Skin of body (tissue), 2 donors: ENCODE measurements around the gene AFF2. TPM values are rescaled to one million over a fixed set of nuclear protein-coding genes. Genes with fewer than 3 reads are reported as not detected.
A peak's percentile ranks its signal among the peaks of the same experiment; 100 is the strongest.

Experiments used
- DNase-seq: peaks from one replicate; lab custom pipeline; 2025; lab: John Stamatoyannopoulos, UW
- total RNA-seq: library from RNA; depleted of rRNA; stranded (reverse); fragments of >200 nt; gene quantifications from one replicate; pipeline ENCODE4 v1.2.3, GENCODE V29; 2014

The AFF2 gene
- total RNA-seq, 1 donor from 2014 or later, result 5.9 TPM

DNA sequence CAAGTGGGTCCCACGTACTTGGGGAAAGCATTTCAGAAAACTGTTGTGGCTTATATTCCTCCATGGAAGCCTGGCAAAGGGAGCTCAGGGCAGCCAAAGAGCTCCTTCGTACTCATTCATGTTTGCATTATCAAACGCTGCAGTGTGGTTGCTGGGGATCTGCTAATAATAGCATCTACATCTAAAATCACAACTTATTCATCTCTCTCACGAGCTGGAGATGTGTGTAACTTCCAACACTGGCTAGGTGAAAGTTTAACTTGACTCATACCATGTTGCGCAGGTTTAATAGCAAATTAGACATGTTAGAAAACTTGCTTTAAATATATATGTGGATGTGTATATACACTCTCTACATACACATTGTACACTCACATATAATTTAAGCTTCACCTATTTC lies 415.1 kb downstream of the AFF2 start:
- no peak for DNase-seq

DNA sequence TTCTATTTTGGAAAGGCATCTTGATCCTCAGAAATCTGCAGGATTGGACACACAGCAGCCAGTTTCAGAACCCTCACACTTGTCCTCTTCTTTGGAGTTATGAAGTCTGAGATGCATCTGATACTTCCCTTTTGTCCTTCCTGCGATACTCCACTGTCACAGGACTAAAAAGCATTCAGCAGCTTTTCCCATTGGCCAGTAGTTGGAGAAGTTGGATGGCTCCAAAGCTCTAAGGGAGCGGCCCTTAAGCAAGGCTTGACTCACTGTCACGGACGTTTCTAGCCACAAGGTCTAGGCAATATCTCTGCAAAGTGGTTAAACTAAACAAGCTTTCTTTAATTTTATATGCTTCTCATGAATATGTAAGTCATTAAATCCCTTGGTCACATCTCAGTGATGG lies 417.0 kb downstream of the AFF2 start:
- no peak for DNase-seq

DNA sequence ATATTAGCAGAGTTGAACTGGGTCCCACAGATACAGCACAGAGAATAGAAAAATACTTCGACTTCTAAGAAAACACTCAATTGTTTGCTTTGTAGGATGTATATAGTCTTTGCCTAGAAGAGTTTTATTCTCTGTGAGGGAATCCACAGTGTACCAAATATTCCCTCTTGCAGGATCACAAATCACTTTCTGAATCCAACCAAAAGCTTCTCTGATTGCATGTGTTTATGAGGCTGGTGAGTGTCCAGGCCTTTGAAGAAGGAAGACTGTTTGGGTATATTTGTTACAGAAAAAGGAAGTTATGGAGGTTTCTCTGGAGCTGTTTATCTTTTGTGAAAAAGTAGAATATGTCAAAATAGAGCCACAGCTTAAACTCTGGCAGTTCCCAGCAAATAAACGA lies 423.2 kb downstream of the AFF2 start:
- DNase-seq, result no peak

DNA sequence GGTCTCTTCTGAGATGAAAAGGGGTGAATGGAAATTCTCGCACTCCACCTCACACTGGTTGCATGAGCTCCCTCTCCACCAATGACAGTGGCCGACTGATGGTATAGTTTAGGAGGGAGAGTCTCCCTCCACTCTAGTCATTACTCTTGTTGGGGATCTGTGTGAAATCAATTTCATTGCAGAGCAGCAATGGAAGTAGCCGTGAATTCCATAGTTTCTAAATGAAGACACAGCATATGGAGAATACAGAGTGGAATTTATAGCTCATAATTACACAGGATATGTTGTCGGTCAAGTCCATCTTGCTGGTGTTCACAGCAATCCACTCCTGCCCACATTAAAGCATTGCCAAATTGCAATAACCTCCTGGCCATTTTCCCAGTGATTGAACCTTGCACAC lies 426.0 kb downstream of the AFF2 start:
- no peak for DNase-seq

DNA sequence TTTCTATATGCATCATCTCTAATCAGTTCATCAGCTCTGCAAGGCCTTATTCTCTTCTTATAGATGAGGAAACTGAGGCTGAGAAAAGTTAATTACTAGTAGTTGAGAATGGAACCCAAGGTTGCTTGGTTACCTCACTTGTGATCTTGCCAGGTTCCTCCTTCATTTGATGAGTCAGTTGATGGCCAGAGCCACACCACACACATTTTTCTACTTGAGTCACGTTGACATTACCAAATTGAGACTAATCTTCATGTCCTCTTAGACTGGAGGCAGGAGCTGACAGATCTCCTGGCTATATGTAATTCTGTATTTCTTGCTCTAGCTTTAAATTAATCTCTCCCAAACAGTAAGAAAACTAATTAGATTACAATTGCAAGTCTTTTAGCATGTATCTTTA lies 428.4 kb downstream of the AFF2 start:
- DNase-seq, result no peak

DNA sequence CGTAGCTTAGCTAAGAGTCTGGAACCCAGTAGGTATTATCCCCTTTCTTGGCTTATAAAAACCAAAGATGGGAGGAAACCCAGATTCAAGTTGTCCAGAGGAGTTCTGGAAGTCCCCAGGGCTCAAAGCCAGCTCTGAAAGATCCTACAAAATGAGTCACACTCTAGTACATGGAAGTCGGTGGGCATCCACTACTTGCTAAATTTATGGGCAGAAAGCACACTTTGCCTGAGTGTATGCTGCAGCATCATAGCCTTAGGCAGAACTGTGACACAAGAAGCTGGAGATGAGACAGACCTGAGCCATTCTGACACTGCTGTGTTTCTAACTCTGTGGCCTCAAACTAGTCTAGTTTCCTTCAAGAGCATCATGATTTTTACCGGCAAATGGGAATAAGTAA lies 429.3 kb downstream of the AFF2 start:
- no peak for DNase-seq

DNA sequence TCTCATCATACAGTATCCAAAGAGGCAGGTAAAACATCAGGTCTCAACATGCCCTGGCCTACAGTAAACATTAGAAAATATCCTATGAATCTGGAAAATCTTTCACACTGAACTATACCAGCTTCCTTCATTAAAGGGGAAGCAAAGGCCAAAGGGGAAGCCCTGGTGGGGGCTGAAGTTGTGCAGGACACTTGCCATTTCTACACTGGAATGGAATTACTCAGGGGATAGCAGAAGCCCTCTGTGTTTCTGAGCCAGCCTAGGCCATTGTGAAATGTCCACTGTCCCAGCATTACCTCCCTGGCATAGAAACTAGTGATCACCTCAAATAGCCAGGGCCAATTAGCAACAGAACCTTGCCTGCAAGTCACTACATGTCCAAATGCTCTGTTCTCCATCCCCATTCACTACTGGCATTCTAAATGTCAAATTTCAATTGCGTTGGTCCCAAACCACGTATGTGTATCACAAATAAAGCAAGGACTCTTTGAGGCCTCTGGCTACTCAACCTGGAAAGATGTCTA lies 429.9 kb downstream of the AFF2 start:
- no peak for DNase-seq

DNA sequence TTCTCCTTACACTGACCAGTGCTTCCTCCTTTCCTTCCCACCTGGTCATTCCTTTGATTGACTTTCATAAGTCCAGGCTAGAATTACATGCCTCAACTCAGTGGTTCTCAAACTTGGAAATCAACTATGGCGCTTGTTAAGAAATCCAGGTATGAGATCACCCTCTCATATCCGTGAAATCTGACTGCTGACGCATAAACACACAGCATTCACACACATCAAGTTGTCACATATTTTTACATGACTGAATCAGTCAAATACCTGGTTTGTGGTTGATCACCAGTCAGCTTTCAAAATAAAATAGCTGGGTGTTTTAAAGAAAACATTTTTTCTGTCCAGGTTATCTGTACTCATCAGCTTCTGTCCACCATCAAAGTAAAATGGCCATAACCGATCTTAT lies 433.5 kb downstream of the AFF2 start:
- no peak for DNase-seq

DNA sequence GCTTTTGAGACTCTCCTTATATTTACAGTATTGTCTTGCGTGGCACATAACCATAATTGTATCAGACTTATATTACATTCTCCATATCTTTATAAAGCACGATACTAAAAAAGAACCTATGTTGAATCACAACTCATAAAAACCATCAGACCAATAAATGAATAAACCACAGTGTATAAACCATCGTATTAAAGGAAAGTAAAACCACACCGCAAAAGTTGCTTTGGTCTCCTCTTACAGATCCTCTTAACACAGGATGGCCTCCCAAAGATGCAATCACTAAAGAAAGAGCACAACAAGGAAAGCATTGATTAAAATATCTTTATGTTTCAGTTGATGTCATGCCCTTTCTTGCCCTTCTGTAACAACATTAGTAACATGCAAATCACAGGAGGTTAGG lies 437.9 kb downstream of the AFF2 start:
- no peak for DNase-seq

DNA sequence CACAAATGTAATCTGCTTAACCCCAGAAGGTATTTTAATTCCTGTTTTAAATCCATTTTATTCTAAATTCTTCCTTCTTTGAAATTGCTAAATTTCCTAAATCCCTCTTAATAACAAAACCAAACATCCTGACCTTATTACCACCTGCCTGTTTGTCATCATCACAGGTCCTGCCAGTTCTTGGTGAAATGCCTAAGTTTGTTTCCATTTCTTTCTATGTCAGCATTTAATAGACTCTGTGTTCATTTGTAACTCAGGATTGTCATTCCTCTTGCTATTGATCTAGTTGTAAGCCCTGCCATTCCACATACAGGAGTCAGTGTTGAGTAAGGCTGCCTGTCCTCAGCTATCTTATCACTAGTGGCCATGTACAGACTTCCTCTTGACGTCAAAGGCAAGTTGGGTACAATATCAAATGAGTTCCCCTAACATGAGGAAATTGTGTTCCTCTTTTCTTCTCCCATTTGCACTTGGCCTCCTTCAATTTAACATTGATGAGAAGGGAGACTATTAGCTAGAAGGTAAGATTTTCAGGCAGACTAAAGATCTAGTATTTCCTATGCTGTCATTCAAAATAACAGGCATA lies 440.1 kb downstream of the AFF2 start:
- DNase-seq, result no peak

DNA sequence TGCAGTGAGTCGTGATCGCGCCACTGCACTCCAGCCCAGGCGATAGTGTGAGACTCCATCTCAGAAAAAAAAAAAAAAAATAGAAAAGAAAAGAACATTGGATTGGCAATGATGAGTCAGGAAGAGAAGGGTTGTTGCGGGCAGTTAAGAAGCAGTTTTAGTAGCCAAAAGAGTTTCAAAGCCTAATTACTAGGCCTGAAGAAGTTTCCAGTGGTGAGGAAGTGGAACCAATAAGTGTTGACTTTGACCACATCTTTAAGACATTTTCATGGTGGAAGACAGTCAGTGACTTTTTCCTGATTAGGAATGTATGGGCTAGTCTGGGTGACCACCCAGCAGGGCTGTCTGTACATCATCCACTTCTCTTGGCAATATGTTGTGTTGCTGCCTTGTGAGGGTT lies 442.3 kb downstream of the AFF2 start:
- DNase-seq, result no peak

DNA sequence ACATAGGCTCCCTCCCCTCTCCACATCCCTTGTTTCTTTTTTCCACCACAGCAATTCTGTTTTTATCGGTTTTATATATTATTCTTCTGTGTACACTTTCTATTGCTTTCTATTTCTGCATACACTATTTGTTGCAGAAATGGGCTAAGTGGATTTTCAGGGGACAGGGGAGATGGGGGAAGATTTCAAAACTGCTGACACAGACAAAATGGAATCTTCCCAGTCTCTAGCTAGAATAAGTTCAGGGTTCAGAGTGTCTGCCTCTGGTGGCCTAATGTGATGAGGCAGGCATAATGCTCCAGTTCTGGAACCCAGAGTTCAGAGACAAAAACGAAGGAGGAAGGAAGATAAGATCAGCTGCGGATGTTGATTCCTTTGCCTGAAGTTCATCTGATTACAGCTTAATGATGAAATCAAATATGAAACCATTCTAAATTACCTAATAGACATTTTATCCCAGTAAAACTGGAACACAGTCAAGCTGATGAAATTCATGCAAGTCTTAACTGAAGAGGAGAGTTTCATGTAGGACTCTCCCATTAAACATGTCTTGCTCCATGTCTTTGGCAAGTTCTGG lies 447.1 kb downstream of the AFF2 start:
- no peak for DNase-seq

DNA sequence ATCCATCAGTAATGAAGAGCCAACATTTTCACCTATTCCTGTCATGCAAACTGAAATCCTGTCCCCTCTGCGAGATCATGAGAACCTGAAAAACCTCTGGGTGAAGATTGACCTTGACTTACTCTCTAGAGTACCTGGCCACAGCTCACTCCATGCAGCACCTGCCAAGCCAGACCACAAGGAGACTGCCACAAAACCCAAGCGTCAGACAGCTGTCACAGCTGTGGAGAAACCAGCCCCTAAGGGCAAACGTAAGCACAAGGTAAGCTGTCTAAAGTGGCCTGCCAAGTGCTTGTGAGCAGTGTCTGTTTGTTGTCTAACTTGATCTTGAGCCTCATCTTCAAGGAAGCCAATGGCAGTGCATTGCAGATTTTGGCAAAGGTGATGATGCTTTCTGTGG lies 455.9 kb downstream of the AFF2 start:
- no peak for DNase-seq

DNA sequence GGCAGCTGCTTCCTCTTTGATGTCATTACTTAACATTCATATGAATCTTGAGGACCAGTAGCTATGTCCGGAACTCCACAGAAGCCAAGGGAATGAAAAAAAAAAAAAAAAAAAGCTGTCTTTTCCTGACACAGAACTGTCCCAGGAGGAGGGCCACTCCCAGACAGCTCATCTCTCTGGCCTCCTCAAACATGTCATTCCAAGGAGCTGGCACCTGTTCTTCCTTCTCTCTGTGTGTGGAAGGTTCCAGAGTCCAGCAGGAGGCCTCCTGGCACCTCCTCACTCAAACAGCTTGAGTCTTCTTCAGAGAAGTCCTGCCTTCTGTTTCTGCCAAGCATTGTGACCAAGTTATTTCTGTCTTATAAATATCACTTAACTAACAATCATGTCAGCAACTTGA lies 458.5 kb downstream of the AFF2 start:
- DNase-seq, result no peak

DNA sequence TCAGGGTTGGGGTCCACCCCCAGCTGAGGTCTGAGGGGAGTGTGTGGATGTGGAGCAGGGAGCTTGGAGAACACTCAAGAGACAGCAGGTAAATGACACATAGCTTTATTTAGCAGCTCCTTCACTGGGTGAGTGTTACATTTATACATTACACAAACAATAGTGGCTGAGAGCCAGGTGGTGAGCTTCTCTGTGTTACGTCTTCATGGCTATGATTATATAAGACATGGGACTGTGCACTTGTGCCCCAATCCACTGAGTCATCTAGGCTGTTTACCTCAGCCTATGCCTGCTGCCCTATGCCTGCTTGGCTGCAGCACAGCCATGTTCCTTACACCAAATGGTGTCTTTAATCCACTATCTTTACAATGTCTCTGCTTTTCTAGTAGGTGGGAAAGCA lies 459.6 kb downstream of the AFF2 start:
- no peak for DNase-seq

DNA sequence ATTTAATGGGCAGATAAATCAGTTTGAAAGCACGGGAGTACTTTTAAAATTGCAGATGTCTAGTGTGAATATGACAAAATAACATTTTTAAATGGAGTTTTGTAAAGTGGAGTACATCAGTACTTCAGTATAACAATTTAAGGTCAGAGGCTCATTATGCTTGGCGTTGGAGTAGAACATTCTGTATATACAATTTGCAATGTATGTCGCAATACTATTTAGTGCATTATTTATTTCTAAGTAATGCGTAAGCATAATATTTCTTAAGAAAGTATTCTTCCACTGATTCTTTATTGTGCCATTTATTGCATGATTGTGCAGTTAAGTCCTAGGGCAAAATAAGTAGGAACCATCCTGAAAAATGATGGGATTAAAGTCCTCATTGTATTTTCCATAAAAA lies 461.6 kb downstream of the AFF2 start:
- DNase-seq, result no peak

DNA sequence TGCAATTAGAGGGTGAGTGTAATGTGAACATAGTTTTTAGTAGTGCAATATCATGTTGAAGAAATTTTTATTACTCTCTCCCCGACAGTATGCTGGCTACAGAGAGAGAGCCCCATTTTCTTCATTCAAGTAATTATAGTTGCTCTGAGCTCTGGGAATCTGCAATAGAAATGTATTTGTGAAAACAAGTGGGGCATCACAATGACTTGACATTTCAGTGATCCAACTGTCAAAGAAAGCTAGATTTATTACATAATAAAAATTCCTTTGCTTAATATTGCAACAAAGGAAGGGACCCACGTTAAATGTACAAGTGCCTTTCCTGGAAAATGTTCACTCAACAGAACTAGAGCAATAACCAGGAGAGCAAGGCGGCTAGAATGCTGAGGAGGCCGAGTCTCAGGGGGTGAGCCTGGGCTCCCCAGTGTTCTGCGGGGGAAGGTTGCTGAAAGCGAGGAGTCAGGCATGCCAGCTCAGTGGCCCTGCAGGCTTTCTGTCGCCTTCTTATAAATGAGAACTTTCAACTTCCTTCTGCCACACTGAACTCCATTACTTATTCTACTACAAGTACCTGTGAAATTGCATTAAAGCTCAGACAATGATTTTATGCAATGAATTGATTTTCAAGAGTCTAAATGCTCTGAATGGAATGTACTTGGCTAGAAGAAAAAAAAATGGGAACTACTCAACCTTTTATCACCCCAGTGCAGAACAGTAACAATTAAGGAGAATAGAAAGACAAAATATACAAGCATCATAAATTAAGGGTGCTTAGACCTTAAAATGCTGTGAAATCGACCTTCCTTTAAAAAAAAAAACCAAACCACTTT lies 476.4 kb downstream of the AFF2 start:
- DNase-seq, result no peak

DNA sequence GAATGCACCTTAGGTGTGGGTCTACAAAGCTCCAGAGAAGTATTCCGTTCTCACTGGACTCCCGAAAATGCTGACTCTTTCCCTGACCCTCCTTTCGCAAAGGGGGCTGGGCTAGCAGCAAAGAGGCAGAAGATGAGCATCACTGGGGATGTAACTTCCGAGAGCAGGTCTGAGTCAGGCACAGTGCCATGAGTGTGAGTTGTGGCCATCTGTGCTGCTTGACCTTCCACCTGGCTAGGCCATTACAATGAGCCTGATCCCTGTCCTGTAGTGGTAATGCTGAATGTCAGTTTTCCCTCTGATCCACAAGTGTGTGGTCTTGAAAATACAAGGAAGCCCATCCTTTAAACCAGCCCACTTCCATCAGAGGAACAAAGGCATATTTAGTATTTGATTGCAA lies 479.4 kb downstream of the AFF2 start:
- no peak for DNase-seq

DNA sequence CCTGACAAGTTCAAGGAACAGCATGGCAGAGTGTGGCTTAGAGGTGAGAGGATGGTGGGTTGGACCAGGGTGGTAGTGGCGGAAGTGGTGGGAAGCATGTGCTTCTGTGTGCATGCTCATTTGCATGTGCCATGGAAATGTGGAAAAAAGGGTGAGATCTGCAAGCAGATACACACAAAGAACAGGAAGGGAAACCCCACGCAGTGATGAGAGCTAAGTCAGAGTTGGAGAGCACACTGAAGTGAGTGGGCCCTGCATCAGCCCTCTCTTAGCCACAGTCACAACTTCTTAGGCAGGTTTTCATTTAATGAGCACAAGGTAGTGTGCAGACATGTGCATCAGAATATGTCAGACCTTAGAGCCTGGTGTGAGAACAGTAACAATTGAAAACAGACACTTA lies 483.8 kb downstream of the AFF2 start:
- no peak for DNase-seq

DNA sequence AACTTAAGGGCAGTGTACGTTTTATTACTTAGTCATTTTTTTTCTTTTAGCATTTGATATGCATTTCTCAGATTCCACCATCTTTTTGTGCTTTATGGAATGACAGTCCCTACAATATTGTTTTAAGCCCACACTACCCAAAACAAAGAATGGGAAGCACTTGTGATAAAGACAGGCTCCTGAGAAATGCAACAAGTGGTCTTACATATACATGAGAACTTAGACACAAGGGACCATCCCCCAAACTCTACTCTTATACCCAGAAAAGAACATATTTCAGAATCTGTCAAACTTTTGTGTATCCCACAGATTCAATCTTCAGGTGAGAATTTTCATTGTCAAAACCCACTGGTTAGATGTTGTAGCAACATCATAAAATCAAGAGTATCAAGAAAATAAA lies 491.1 kb downstream of the AFF2 start:
- DNase-seq, result no peak

DNA sequence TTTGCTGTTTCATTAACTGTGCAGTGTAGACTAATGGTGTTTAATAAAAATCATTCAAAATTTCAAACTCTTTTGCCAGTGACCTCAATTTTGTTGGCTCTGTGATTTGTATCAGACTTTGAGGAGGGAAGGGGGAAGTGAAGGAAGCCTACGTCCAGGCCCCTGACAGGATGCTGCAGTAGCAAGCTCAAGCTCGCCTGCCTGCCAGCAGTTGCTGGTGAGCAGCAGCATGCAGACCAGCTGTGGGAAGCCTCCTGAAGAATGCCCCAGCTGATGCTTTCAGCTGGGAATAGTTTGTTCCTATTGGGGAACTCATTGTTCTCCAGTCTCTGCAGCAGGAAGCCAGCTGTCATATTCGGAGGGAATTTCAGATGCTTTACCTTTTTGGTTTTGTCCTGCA lies 495.2 kb downstream of the AFF2 start:
- DNase-seq, result peak; percentile 9

DNA sequence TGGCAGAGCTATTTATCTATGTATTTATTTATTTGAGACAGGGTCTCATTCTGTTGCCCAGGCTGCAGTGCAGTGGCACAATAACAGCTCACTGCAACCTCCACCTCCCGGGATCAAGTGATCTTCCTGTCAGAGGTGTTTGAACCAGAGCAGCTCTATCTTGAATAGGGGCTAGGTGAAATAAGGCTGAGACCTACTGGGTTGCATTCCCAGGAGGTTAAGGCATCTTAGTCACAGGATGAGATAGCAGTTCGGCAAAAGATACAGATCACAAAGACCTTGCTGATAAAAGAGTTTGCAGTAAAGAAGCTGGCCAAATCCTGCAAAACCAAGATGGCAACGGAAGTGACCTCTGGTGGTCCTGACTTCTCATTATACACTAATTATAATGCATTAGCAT lies 501.9 kb downstream of the AFF2 start:
- no peak for DNase-seq
